Endothelial cell of umbilical vein (primary cell): ENCODE measurements around the gene TPK1. TPM values are rescaled to one million over a fixed set of nuclear protein-coding genes. Genes with fewer than 3 reads are reported as not detected.

Source experiments
- BruUV-seq: library from RNA; stranded (reverse); fragments of 400-500 nt; replicated peaks from 2 replicates; lab custom pipeline; 2021; lab: Mats Ljungman, UMichigan
- CTCF ChIA-PET: fragments of 300-600, 350-600 bp; sonication (Branson Sonifier 250); formaldehyde crosslinking; loops from one replicate; lab custom pipeline; 2021; ENCODE audit warnings: antibody characterized with exemption, inconsistent platforms; lab: Charles Lee
- POLR2A ChIA-PET: fragments of 300-600, 350-600 bp; sonication (Branson Sonifier 250); formaldehyde crosslinking; loops from one replicate; lab custom pipeline; 2021; ENCODE audit warnings: antibody characterized with exemption, inconsistent platforms; lab: Charles Lee
- DNase-seq: peaks from one replicate; pipeline ENCODE4 v3.0.0-alpha.2; 2011; ENCODE audit warnings: low read depth, low spot score
- FAIRE-seq: peaks from 2 replicates; lab custom pipeline; 2011; peaks lifted over from hg19 to GRCh38; lab: Jason Lieb, UNC
- H2AFZ ChIP-seq: 2 replicates; pipeline ENCODE4 v1.6.0; 2012; ENCODE audit warnings: low read depth, low read length, control low read depth, inconsistent platforms
- H3K27ac ChIP-seq: 2 replicates; pipeline ENCODE4 v1.5.1; 2011; ENCODE audit warnings: low read depth, mild to moderate bottlenecking, control low read depth, low read length, moderate library complexity; ENCODE audit not compliant: insufficient read depth
- H3K27me3 ChIP-seq, 2 experiments: 2 replicates each; pipeline versions ENCODE4 v1.6.0 to v1.6.1; 2011; ENCODE audit warnings: low read length in 2 of 2, mixed read lengths in 1 of 2; ENCODE audit not compliant: control insufficient read depth in 2 of 2, insufficient read depth in 2 of 2
- H3K36me3 ChIP-seq, 2 experiments: 2 replicates in 1 of 2; 3 replicates in 1 of 2; pipeline ENCODE4 v1.5.1; 2011; ENCODE audit warnings: low read length in 2 of 2, mild to moderate bottlenecking in 1 of 2, moderate library complexity in 1 of 2; ENCODE audit not compliant: control insufficient read depth in 2 of 2, insufficient read depth in 2 of 2; ENCODE audit errors: extremely low read depth in 1 of 2
- H3K4me1 ChIP-seq: 3 replicates; pipeline ENCODE4 v1.5.1; 2011; ENCODE audit warnings: mild to moderate bottlenecking, low read length; ENCODE audit not compliant: control insufficient read depth, insufficient read depth; ENCODE audit errors: extremely low read depth
- H3K4me2 ChIP-seq: 2 replicates; pipeline ENCODE4 v1.6.1; 2011; ENCODE audit warnings: low read length, control low read depth, mixed read lengths; ENCODE audit not compliant: insufficient read depth
- H3K4me3 ChIP-seq, 3 experiments: fragments of 200-600 bp in 1 of 3; sonication (generic), shearing (Covaris generic) in 1 of 3; replicated peaks in 1 of 3; 2 replicates each; pipeline ENCODE4 v1.5.1; 2011 to 2016; ENCODE audit warnings: control low read depth in 3 of 3, low read length in 3 of 3, mild to moderate bottlenecking in 2 of 3, inconsistent platforms in 1 of 3, low read depth in 1 of 3, moderate library complexity in 1 of 3; ENCODE audit not compliant: insufficient read depth in 1 of 3
- H3K79me2 ChIP-seq: 2 replicates; pipeline ENCODE4 v1.6.0; 2012; ENCODE audit warnings: low read length, inconsistent platforms; ENCODE audit not compliant: control insufficient read depth, insufficient read depth
- H3K9ac ChIP-seq: replicated peaks from 2 replicates; pipeline ENCODE3; 2011; ENCODE audit warnings: low read length, control low read depth; ENCODE audit not compliant: insufficient read depth; ENCODE audit errors: extremely low read depth
- H3K9me1 ChIP-seq: replicated peaks from 3 replicates; pipeline ENCODE4 v1.6.0; 2011; ENCODE audit warnings: mild to moderate bottlenecking, low read length; ENCODE audit not compliant: control insufficient read depth, insufficient read depth; ENCODE audit errors: extremely low read depth
- H3K9me3 ChIP-seq: replicated peaks from 2 replicates; pipeline ENCODE4 v1.5.1; 2012; ENCODE audit warnings: low read length, inconsistent platforms; ENCODE audit not compliant: control insufficient read depth, insufficient read depth
- H4K20me1 ChIP-seq: replicated peaks from 2 replicates; pipeline ENCODE3; 2011; ENCODE audit warnings: mild to moderate bottlenecking, low read length; ENCODE audit not compliant: control insufficient read depth, insufficient read depth; ENCODE audit errors: extremely low read depth
- CTCF ChIP-seq, 2 donors: IDR thresholded peaks; 1 replicate in 1 of 2; 2 replicates in 1 of 2; pipeline ENCODE4 v1.5.1; 2011; ENCODE audit warnings: low read length in 2 of 2, mild to moderate bottlenecking in 2 of 2, moderate library complexity in 2 of 2, control low read depth in 1 of 2, inconsistent platforms in 1 of 2, low read depth in 1 of 2; ENCODE audit not compliant: insufficient read depth in 1 of 2; ENCODE audit errors: extremely low read depth in 1 of 2
- EZH2 ChIP-seq: IDR thresholded peaks from 2 replicates; pipeline ENCODE4 v1.6.1; 2012; ENCODE audit warnings: borderline replicate concordance, low read depth, mild to moderate bottlenecking, moderate library complexity, low read length, inconsistent platforms; ENCODE audit not compliant: severe bottlenecking
- FOS ChIP-seq: IDR thresholded peaks from 2 replicates; pipeline ENCODE4 v1.6.1; 2011; ENCODE audit warnings: mild to moderate bottlenecking, low read length, moderate library complexity, borderline replicate concordance; ENCODE audit not compliant: insufficient read depth
- GATA2 ChIP-seq: IDR thresholded peaks from 2 replicates; pipeline ENCODE4 v1.7.0; 2011; ENCODE audit warnings: low read depth, mild to moderate bottlenecking, moderate library complexity, mixed read lengths, low read length; ENCODE audit not compliant: insufficient read length, insufficient read depth
- JUN ChIP-seq: IDR thresholded peaks from 2 replicates; pipeline ENCODE4 v1.6.1; 2011; ENCODE audit warnings: borderline replicate concordance, low read depth; ENCODE audit not compliant: insufficient read length, insufficient read depth
- POLR2A ChIP-seq: IDR thresholded peaks from 2 replicates; pipeline ENCODE4 v1.6.1; 2012; ENCODE audit warnings: low read depth, mild to moderate bottlenecking, control low read depth, low read length
- POLR2AphosphoS5 ChIP-seq: IDR thresholded peaks from 2 replicates; pipeline ENCODE4 v1.6.1; 2012; ENCODE audit warnings: low read depth, mild to moderate bottlenecking, control low read depth, low read length, moderate library complexity; ENCODE audit not compliant: insufficient read depth
- dilution Hi-C: fragments of 300-500 bp; cut with MboI; formaldehyde crosslinking; loops from one replicate; pipeline ENCODE4 v1.15.0; 2019; ENCODE audit warnings: low sequenced_read_pairs; ENCODE audit not compliant: extremely low pct_ligation_motif_present
- intact Hi-C: fragments of 100-400 bp; cut with micrococcal nuclease; formaldehyde crosslinking; loops from one replicate; pipeline ENCODE4 v1.10.0; 2022
- polyA plus RNA-seq, 4 experiments: library from polyadenylated mRNA; depleted of rRNA in 3 of 4; stranded (reverse) in 3 of 4; unstranded in 1 of 4; fragments of >200 nt; gene quantifications; 2 replicates each; pipeline versions ENCODE4 v1.2.1 to v1.2.3, GENCODE V29; 2011 to 2012; ENCODE audit warnings: missing spikeins in 1 of 4
- total RNA-seq: library from RNA; stranded (reverse); gene quantifications from 2 replicates; pipeline ENCODE4 v1.2.3, GENCODE V29; 2021
- TF ChIP-seq, protein P1 (sequence below): IDR thresholded peaks from 2 replicates; pipeline ENCODE4 v1.6.1; 2011; ENCODE audit not compliant: insufficient read depth, insufficient read length

TPK1 gene
- total and polyA plus RNA-seq, 2 donors (not counting 3 experiments of a cell fraction or from before 2014, with no cell fraction given): 7.5 to 9.3 TPM

DNA sequence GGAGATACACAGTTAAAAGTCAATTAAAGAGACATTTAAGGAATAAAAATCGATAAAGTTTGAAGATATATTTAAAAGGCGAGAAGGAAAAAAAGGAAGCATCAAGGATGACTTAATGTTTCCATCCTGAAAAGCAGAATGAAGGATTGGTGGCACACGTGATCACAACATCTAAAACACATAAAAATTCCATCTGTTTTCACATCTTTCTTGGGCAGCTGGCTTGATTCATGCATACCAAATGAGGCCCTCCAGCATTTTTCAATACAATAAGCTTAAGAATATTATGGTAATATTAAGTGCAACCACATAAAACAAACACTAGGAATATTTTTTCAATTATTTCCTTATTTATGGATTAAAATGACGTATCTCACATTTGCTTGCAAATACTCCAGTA lies 112.6 kb downstream of the TPK1 start:
- DNase-seq: no peak
- H3K4me1 ChIP-seq: no peaks in the 10 kb centered on the region
- H4K20me1 ChIP-seq: no peaks in the 10 kb centered on the region
- H3K9me3 ChIP-seq: no peaks in the 10 kb centered on the region
- POLR2A ChIA-PET: no interaction called here
- no peaks in the 10 kb centered on the region for H3K79me2 ChIP-seq
- no peak for FAIRE-seq
- H3K4me2 ChIP-seq: no peak overlapping the region
- no peak overlapping the region for H3K9ac ChIP-seq
- H3K36me3 ChIP-seq: no peaks in the 10 kb centered on the region
- intact Hi-C loops (no loop called here), dilution Hi-C loops (no loop called here)
- CTCF ChIA-PET: no interaction called here
- H3K27ac ChIP-seq: no peak overlapping the region
- BruUV-seq: no TSS peak
- H3K27me3 ChIP-seq: no peaks in the 10 kb centered on the region
- no peak overlapping the region for H3K4me3 ChIP-seq
- H3K9me1 ChIP-seq: no peaks in the 10 kb centered on the region
- TF ChIP-seq JUN: no peak
- TF ChIP-seq POLR2A: no peak
- TF ChIP-seq GATA2: no peak
- no peak for TF ChIP-seq CTCF (IDR thresholded peaks at IDR 0.05; ENCODE audit: extremely low read depth in 1 of 2, insufficient read depth in 1 of 2, low read depth in 1 of 2, low read length in 2 of 2)
- no peak for TF ChIP-seq FOS
- TF ChIP-seq, protein P1, sequence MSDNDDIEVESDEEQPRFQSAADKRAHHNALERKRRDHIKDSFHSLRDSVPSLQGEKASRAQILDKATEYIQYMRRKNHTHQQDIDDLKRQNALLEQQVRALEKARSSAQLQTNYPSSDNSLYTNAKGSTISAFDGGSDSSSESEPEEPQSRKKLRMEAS: no peak
- TF ChIP-seq EZH2: no peak
- no peak for TF ChIP-seq POLR2AphosphoS5
- H2AFZ ChIP-seq: no peak overlapping the region
